Aorta (tissue), 5 donors: ENCODE results near the gene LIN7C. TPM values are rescaled to one million over a fixed set of nuclear protein-coding genes. Genes with fewer than 3 reads are reported as not detected.

ENCODE experiments used
- ATAC-seq: fragments of 200-7000 bp; cut with Tn5 transposase; one replicate; pipeline ENCODE4 v1.9.1; 2022; ENCODE audit warnings: moderate library complexity; ENCODE audit not compliant: low FRiP score
- DNase-seq, 2 donors: peaks; one replicate each; pipeline ENCODE4 v3.0.0-alpha.2; 2020
- H3K27ac ChIP-seq, 2 donors: one replicate each; pipeline ENCODE4 v1.5.1; 2013; ENCODE audit warnings: low read length in 2 of 2, mild to moderate bottlenecking in 2 of 2, moderate library complexity in 2 of 2, control low read depth in 1 of 2, inconsistent platforms in 1 of 2, low read depth in 1 of 2
- H3K27me3 ChIP-seq, 2 donors: one replicate each; pipeline ENCODE4 v1.6.1; 2013; ENCODE audit warnings: control low read depth in 1 of 2, low read length in 1 of 2, mild to moderate bottlenecking in 1 of 2, moderate library complexity in 1 of 2; ENCODE audit not compliant: insufficient read depth in 2 of 2, control insufficient read depth in 1 of 2
- H3K36me3 ChIP-seq, 2 donors: one replicate each; pipeline ENCODE4 v1.6.1; 2013; ENCODE audit warnings: control low read depth in 1 of 2, low read length in 1 of 2, mild to moderate bottlenecking in 1 of 2; ENCODE audit not compliant: insufficient read depth in 2 of 2, control insufficient read depth in 1 of 2
- H3K4me1 ChIP-seq, 2 donors: one replicate each; pipeline ENCODE4 v1.6.1; 2013; ENCODE audit warnings: low read length in 2 of 2, control low read depth in 1 of 2, mild to moderate bottlenecking in 1 of 2, moderate library complexity in 1 of 2; ENCODE audit not compliant: insufficient read depth in 2 of 2, control insufficient read depth in 1 of 2
- H3K4me3 ChIP-seq, 2 donors: one replicate each; pipeline ENCODE4 v1.5.1; 2013; ENCODE audit warnings: low read length in 2 of 2, control low read depth in 1 of 2, mild to moderate bottlenecking in 1 of 2
- H3K9me3 ChIP-seq: one replicate; pipeline ENCODE4 v1.6.1; 2013; ENCODE audit warnings: mild to moderate bottlenecking, low read length; ENCODE audit not compliant: control insufficient read depth
- WGBS, 2 donors: extraction: QIAGEN DNeasy Blood & Tissue Kit; methylation state at CpG; one replicate each; pipeline ENCODE4 v1.1.7; 2013; 5-methylcytosine and 5-hydroxymethylcytosine counted together
- intact Hi-C, 2 donors: fragments of 100-400 bp; cut with DNase I; formaldehyde crosslinking; loops; one replicate each; pipeline versions ENCODE4 v1.14.2 to v1.15.0; 2022
- long read RNA-seq, 2 donors: library from polyadenylated mRNA; unstranded; transcript quantifications; one replicate each; pipeline ENCODE4 v2.0.0, GENCODE V29; 2020 to 2021
- polyA plus RNA-seq, 2 donors: library from polyadenylated mRNA; stranded (reverse); fragments of 200-250 nt; gene quantifications; one replicate each; pipeline ENCODE4 v1.2.3, GENCODE V29; 2013
- total RNA-seq, 2 donors: library from RNA; stranded (reverse); fragmentation: NEBNext Ultra II Directional; extraction: Animal tissue kit (Norgen Biotek cat#: 25700); gene quantifications; one replicate each; pipeline ENCODE4 v1.2.1, GENCODE V29; 2021
- donor health status: healthy with polysubstance abuse.
- donor health status: Bipolar disorder and iron deficiency.
- donor health status: DM: no; HTN: no; CAD: no.
- donor health status: DM: no; HTN: no; CAD: no.
- donor health status: DM: yes; HTN: yes; CAD: no.

LIN7C gene
- total RNA-seq, result 10 to 100 TPM; 35.5 to 40.4 TPM
- 10 to 100 TPM; 10.1 to 10.5 TPM for polyA plus RNA-seq
- long read RNA-seq, donor 1, full-length matches to known transcripts, result 10 of 15 reads
- long read RNA-seq, donor 1, partial matches to known transcripts, result 0 of 15 reads
- long read RNA-seq, donor 1, other reads (novel, unspliced or antisense), result 5 of 15 reads
- long read RNA-seq, donor 2, full-length matches to known transcripts, result 24 of 29 reads
- long read RNA-seq, donor 2, partial matches to known transcripts, result 0 of 29 reads
- long read RNA-seq, donor 2, other reads (novel, unspliced or antisense), result 5 of 29 reads

GRCh38 chr11:27506200-27507182 lies at the start of gene LIN7C:
TSS of gene LIN7C (minus strand) at chr11:27506769. CDS start at chr11:27506752, 17 bp downstream.
- no peaks in the 10 kb centered on the region for H3K9me3 ChIP-seq
- peak within 1 kb of the TSS; percentile 64 to 82 for H3K4me3 ChIP-seq
- peak within 1 kb of the TSS; percentile 20 to 97 for H3K27ac ChIP-seq
- no peaks in the 10 kb centered on the region for H3K36me3 ChIP-seq
- peak; percentile 97 to 98 for DNase-seq
- intact Hi-C loops, result no loop called here
- peak; percentile 99 for ATAC-seq
- 1% methylated on average over 56 to 60 of the region's 60 CpGs for WGBS, 2 donors
- H3K4me1 ChIP-seq, result peaks cover 2 to 8% of the 10 kb centered on the region in 2 donors
- no peaks in the 10 kb centered on the region for H3K27me3 ChIP-seq

DNA sequence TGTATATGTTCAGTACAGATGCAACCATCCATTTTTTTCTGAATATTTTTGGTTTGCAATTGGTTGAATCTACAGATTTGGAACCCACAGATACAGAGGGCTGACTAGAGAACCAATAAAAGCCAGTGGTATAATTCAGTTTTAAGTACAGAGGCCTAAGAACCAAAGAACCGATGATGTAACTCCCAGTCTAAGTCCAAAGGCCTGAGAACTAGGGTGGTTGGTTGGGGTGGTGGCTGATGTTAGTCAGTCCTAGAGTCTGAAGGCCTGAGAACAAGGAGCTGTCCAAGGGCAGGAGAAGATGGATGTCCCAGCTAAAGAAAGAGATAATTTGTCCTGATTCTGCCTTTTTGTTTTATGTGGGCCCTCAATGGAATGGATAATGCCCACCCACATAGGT lies 48.7 kb upstream of the LIN7C start:
- DNase-seq (no peak), ATAC-seq (no peak)
- Histone ChIP-seq H3K4me3 (no peak overlapping the region), H3K4me1 (peaks cover 3 to 7% of the 10 kb centered on the region in 2 donors), H3K27me3 (no peaks in the 10 kb centered on the region), H3K36me3 (peaks cover 0 to 2% of the 10 kb centered on the region in 2 donors), H3K9me3 (no peaks in the 10 kb centered on the region), H3K27ac (no peak overlapping the region)
- 88 to 96% methylated on average over 1 of the region's 1 CpG for WGBS, 2 donors
- intact Hi-C loops, result no loop called here

GRCh38 chr11:27553186-27553585 lies 46.6 kb upstream of the LIN7C start:
- no peak overlapping the region for H3K4me3 ChIP-seq
- H3K27ac ChIP-seq, result no peak overlapping the region
- no peaks in the 10 kb centered on the region for H3K9me3 ChIP-seq
- intact Hi-C loops, result no loop called here
- DNase-seq (no peak), ATAC-seq (no peak)
- no peaks in the 10 kb centered on the region for H3K36me3 ChIP-seq
- 31 to 37% methylated on average over 3 of the region's 3 CpGs for WGBS, 2 donors
- H3K4me1 ChIP-seq, result peaks cover 3% of the 10 kb centered on the region in 2 donors
- no peaks in the 10 kb centered on the region for H3K27me3 ChIP-seq

GRCh38 chr11:27552341-27552740 lies 45.8 kb upstream of the LIN7C start:
- intact Hi-C loops, result no loop called here
- no peak overlapping the region for H3K4me3 ChIP-seq
- ATAC-seq (no peak), DNase-seq (no peak)
- 87 to 89% methylated on average over 2 of the region's 2 CpGs for WGBS, 2 donors
- H3K4me1 ChIP-seq, result peaks cover 3% of the 10 kb centered on the region in 2 donors
- no peaks in the 10 kb centered on the region for H3K27me3 ChIP-seq
- H3K27ac ChIP-seq, result no peak overlapping the region
- H3K9me3 ChIP-seq, result no peaks in the 10 kb centered on the region
- no peaks in the 10 kb centered on the region for H3K36me3 ChIP-seq

GRCh38 chr11:27551127-27551526 lies 44.6 kb upstream of the LIN7C start:
- intact Hi-C loops, result no loop called here
- H3K27me3 ChIP-seq, result no peaks in the 10 kb centered on the region
- no peaks in the 10 kb centered on the region for H3K9me3 ChIP-seq
- H3K4me3 ChIP-seq, result no peak overlapping the region
- H3K36me3 ChIP-seq, result no peaks in the 10 kb centered on the region
- DNase-seq (no peak), ATAC-seq (no peak)
- H3K4me1 ChIP-seq, result peaks cover 3% of the 10 kb centered on the region in 2 donors
- H3K27ac ChIP-seq, result no peak overlapping the region

DNA sequence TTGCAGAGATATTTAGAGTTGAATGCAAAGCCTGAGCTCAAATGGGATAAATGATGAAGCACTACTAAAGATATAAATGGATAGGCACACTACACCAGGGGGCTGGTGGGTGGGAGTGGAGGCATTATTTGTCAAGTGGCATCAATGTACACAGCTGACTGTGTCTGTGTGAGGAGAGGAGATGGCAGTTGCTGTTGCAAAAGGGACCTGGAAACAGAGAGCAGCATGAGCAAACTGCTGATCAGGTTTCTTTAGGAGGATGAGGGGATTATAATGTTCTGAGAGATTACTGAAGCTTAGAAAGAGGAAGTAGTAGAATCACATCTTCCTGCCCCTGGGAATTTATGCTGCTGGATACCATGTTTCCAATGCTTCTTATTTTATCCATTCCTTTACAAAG lies 39.4 kb upstream of the LIN7C start:
- Histone ChIP-seq H3K36me3 (no peaks in the 10 kb centered on the region), H3K4me1 (no peaks in the 10 kb centered on the region), H3K9me3 (no peaks in the 10 kb centered on the region), H3K27me3 (no peaks in the 10 kb centered on the region), H3K27ac (no peak overlapping the region), H3K4me3 (no peak overlapping the region)
- DNase-seq (no peak), ATAC-seq (no peak)
- intact Hi-C loops, result no loop called here

GRCh38 chr11:27545035-27545434 lies 38.5 kb upstream of the LIN7C start:
- intact Hi-C loops, result no loop called here
- H3K36me3 ChIP-seq, result no peaks in the 10 kb centered on the region
- 99 to 100% methylated on average over 3 of the region's 3 CpGs for WGBS, 2 donors

GRCh38 chr11:27541790-27542189 lies 35.2 kb upstream of the LIN7C start:
- no peak for ATAC-seq
- intact Hi-C loops, result no loop called here
- DNase-seq, result no peak
- no peaks in the 10 kb centered on the region for H3K9me3 ChIP-seq
- no peaks in the 10 kb centered on the region for H3K4me1 ChIP-seq
- WGBS, 2 donors, result 82 to 96% methylated on average over 2 of the region's 2 CpGs
- no peaks in the 10 kb centered on the region for H3K27me3 ChIP-seq
- H3K36me3 ChIP-seq, result no peaks in the 10 kb centered on the region
- no peak overlapping the region for H3K4me3 ChIP-seq
- no peak overlapping the region for H3K27ac ChIP-seq

More at GRCh38 chr11:27545035-27545434, 38.5 kb upstream of the LIN7C start:
- Histone ChIP-seq H3K27ac (no peak overlapping the region), H3K4me3 (no peak overlapping the region), H3K9me3 (no peaks in the 10 kb centered on the region), H3K27me3 (no peaks in the 10 kb centered on the region), H3K4me1 (no peaks in the 10 kb centered on the region)
- ATAC-seq (no peak), DNase-seq (no peak)
